Neural crest cell (in vitro differentiated cells): ENCODE results near the gene RNF220. TPM values are rescaled to one million over a fixed set of nuclear protein-coding genes. Genes with fewer than 3 reads are reported as not detected.

ENCODE experiments used
- DNase-seq: peaks from one replicate; pipeline ENCODE4 v3.0.0; 2021; ENCODE audit warnings: low read depth, mixed read lengths, low spot score
- H3K27ac Mint-ChIP-seq: one replicate; pipeline ENCODE4 v1.8.0; 2021; ENCODE audit warnings: mild to moderate bottlenecking, mixed read lengths; ENCODE audit not compliant: unreplicated experiment
- H3K27me3 Mint-ChIP-seq: 2 replicates; pipeline ENCODE4 v1.8.0; 2021; ENCODE audit warnings: low read depth, mild to moderate bottlenecking, mixed read lengths
- H3K36me3 Mint-ChIP-seq: 2 replicates; pipeline ENCODE4 v1.8.0; 2021; ENCODE audit warnings: low read depth, mild to moderate bottlenecking, mixed read lengths
- H3K4me1 Mint-ChIP-seq: 2 replicates; pipeline ENCODE4 v1.8.0; 2021; ENCODE audit warnings: mixed read lengths
- H3K4me3 Mint-ChIP-seq: one replicate; pipeline ENCODE4 v1.8.0; 2021; ENCODE audit warnings: mild to moderate bottlenecking, mixed read lengths
- H3K9me3 Mint-ChIP-seq: 2 replicates; pipeline ENCODE4 v1.8.0; 2021; ENCODE audit warnings: mixed read lengths
- total RNA-seq: library from RNA; stranded (reverse); gene quantifications from 2 replicates; pipeline ENCODE4 v1.2.1, GENCODE V29; 2021
- TF ChIP-seq, protein P1 (sequence below): fragments of 200-600 bp; sonication (generic); conservative IDR thresholded peaks from 2 replicates; pipeline ENCODE4 v1.5.0; 2021; ENCODE audit warnings: antibody characterized with exemption, mild to moderate bottlenecking

RNF220 gene
- total RNA-seq, 1 donor from 2014 or later = 96.7 TPM

DNA sequence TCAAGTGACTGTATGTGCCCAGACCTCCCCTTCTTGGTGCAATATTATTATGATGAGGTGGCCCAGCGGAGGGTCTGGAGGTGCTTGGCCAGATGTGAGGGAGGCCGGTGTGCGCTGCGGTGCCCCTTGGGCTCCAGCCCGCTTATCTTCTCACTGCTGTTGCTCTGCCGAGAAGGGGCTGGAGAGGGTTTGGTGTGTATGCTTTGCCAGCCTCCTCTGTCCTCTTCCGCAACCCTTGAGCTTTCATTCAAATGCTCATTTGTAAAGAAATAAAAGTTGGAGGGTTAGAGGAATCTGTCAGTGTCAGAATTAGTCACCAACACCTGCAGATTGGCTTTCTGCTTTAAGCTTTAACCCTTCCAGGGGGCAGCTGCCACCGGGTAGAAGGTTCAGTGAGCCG, 19.7 kb downstream of the RNF220 start:
- Mint-ChIP-seq H3K4me1 (peaks cover 42% of the 10 kb centered on the region), H3K27me3 (peaks cover 85% of the 10 kb centered on the region), H3K36me3 (no peaks in the 10 kb centered on the region), H3K9me3 (no peaks in the 10 kb centered on the region), H3K27ac (no peak overlapping the region), H3K4me3 (no peak overlapping the region)
- no peak for DNase-seq
- TF ChIP-seq, protein P1, sequence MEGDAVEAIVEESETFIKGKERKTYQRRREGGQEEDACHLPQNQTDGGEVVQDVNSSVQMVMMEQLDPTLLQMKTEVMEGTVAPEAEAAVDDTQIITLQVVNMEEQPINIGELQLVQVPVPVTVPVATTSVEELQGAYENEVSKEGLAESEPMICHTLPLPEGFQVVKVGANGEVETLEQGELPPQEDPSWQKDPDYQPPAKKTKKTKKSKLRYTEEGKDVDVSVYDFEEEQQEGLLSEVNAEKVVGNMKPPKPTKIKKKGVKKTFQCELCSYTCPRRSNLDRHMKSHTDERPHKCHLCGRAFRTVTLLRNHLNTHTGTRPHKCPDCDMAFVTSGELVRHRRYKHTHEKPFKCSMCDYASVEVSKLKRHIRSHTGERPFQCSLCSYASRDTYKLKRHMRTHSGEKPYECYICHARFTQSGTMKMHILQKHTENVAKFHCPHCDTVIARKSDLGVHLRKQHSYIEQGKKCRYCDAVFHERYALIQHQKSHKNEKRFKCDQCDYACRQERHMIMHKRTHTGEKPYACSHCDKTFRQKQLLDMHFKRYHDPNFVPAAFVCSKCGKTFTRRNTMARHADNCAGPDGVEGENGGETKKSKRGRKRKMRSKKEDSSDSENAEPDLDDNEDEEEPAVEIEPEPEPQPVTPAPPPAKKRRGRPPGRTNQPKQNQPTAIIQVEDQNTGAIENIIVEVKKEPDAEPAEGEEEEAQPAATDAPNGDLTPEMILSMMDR = no peak

DNA sequence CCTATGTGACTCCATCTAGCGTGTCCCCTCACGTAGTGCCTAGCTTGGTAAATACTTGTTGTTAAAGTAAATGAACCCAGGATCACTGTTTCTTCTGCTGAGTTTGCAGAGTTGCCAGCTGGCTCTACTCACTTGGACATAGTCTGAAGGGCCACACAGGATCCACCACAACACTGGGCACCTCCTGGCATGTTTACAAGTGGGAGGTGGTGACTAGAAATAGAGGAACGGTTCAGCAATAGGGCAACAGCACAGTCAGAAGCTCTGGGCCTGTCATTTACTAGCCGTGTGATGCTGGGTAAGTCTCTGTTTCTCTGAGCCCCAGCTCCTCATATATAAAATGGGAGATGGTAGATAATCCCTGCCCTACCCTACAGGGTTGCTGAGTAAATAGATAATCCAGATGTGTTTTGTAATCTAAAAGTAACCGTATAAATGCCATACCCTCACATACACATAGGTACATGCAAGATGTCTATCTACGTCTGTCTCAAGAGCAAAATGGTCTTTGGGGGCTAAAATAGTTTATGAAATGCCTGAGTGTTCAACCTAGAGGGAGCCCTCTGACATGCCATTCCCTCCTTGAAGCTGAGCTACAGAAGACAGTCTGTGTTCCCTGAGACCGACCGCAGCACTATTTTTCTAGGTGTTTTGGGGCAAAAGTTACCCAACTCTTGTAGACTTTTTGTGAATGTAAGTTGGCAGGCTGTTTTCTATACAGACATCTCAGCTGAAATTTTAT, 20.5 kb downstream of the RNF220 start:
- H3K27ac Mint-ChIP-seq = no peak overlapping the region
- H3K4me3 Mint-ChIP-seq = no peak overlapping the region
- H3K27me3 Mint-ChIP-seq = peaks cover 77% of the 10 kb centered on the region
- DNase-seq = no peak
- H3K9me3 Mint-ChIP-seq = no peaks in the 10 kb centered on the region
- H3K36me3 Mint-ChIP-seq = no peaks in the 10 kb centered on the region
- TF ChIP-seq, protein P1 = no peak
- peaks cover 34% of the 10 kb centered on the region for H3K4me1 Mint-ChIP-seq

DNA sequence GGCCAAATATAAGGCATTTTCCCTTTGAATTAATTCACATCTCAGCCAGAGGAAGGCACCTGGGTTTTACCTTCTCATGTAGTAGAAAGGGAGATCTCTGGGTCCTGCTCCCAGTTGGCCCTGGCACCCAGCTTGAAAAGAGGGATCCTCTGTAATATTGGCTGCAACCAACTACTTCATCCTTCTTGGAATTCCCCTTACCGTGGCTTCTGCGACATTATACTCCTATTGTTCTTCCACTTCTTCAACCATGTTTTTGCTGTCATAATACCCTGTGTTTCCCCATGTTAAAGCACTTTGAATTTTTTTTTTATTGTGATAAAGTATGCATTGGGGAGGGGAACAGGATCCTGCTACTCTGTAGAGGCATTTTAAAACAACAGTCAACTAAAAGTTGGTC, 26.8 kb downstream of the RNF220 start:
- no peak for DNase-seq
- H3K36me3 Mint-ChIP-seq = no peaks in the 10 kb centered on the region
- H3K4me3 Mint-ChIP-seq = no peak overlapping the region
- H3K9me3 Mint-ChIP-seq = no peaks in the 10 kb centered on the region
- peaks cover 20% of the 10 kb centered on the region for H3K4me1 Mint-ChIP-seq
- TF ChIP-seq, protein P1 = no peak
- peaks cover 30% of the 10 kb centered on the region for H3K27me3 Mint-ChIP-seq
- H3K27ac Mint-ChIP-seq = no peak overlapping the region

DNA sequence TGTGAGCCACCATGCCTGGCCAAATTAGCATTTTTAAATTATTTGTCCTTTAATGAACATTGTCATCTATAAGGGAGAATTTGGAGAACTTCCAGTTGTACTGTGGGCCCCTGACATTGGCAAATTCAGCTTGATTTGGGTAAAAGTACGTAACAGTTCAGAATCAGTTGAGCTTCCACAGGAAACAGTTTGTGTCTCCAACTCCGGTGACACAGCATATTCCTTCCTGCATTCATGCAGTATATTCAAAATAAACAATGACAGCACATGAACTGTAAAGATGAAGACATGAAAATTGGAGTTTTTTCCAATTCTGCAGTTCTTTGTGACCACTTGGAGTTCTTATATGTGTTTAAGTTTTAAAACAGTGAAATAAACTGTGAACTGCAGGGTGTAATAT, 28.2 kb downstream of the RNF220 start:
- no peaks in the 10 kb centered on the region for H3K9me3 Mint-ChIP-seq
- TF ChIP-seq, protein P1 = no peak
- no peaks in the 10 kb centered on the region for H3K36me3 Mint-ChIP-seq
- H3K4me1 Mint-ChIP-seq = peaks cover 31% of the 10 kb centered on the region
- no peak overlapping the region for H3K4me3 Mint-ChIP-seq
- peaks cover 18% of the 10 kb centered on the region for H3K27me3 Mint-ChIP-seq
- H3K27ac Mint-ChIP-seq = no peak overlapping the region
- DNase-seq = no peak

DNA sequence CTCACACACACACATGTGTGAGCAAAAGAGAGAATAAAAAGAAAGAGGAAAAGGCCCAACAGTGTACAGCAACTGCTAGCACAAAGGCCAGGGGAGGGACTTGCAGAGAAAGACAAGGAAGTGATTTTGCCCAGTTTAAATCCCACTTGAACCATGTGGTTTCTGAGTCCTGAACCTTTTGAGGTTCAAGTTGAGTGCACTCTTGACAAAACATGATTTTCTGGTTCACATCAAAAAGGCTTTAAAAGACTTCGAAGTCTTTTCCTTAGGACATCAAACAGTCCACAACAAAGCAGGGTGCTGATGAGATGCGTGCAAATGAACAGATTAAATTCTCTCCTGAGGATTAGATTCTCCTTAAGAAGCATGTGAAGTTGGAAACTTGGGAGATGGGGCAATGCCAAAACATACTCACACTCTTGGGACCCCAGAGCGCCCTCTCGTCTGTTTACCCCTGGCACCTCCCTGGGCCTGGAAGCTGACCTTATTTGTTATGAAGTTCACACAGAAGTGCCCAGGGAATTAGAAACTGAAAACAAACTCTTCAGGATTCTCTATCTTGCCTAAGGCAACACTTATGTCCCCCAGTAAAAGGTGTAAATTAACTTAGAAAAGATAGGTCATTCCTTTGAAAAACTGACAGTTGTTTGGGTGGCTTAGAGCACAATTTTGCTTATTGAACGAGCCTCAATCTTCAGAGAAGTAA, 31.5 kb downstream of the RNF220 start:
- no peaks in the 10 kb centered on the region for H3K9me3 Mint-ChIP-seq
- no peak overlapping the region for H3K4me3 Mint-ChIP-seq
- no peak for DNase-seq
- H3K27me3 Mint-ChIP-seq = peaks cover 3% of the 10 kb centered on the region
- peak overlapping the region; percentile 64 for H3K27ac Mint-ChIP-seq
- H3K4me1 Mint-ChIP-seq = peaks cover 27% of the 10 kb centered on the region
- TF ChIP-seq, protein P1 = no peak
- no peaks in the 10 kb centered on the region for H3K36me3 Mint-ChIP-seq
